Activated CD8-positive, alpha-beta memory T cell treated with anti-CD3 and anti-CD28 coated beads for 36 hours (primary cell): ENCODE results near the gene PHLDA1. TPM values are rescaled to one million over a fixed set of nuclear protein-coding genes. Genes with fewer than 3 reads are reported as not detected.

Source experiments
- CTCF ChIA-PET: fragments of 350-600 bp; sonication (Branson Sonifier 250); formaldehyde crosslinking; loops from one replicate; lab custom pipeline; 2021; ENCODE audit warnings: antibody characterized with exemption; lab: Charles Lee
- POLR2A ChIA-PET: fragments of 350-600 bp; sonication (Branson Sonifier 250); formaldehyde crosslinking; loops from one replicate; lab custom pipeline; 2021; ENCODE audit warnings: antibody characterized with exemption; lab: Charles Lee
- total RNA-seq, 2 experiments: library from RNA; stranded (reverse); gene quantifications; one replicate each; pipeline ENCODE4 v1.2.3, GENCODE V29; 2021

The PHLDA1 gene
- total RNA-seq, 2 experiments from 2014 or later = 62.8 to 63.6 TPM

DNA sequence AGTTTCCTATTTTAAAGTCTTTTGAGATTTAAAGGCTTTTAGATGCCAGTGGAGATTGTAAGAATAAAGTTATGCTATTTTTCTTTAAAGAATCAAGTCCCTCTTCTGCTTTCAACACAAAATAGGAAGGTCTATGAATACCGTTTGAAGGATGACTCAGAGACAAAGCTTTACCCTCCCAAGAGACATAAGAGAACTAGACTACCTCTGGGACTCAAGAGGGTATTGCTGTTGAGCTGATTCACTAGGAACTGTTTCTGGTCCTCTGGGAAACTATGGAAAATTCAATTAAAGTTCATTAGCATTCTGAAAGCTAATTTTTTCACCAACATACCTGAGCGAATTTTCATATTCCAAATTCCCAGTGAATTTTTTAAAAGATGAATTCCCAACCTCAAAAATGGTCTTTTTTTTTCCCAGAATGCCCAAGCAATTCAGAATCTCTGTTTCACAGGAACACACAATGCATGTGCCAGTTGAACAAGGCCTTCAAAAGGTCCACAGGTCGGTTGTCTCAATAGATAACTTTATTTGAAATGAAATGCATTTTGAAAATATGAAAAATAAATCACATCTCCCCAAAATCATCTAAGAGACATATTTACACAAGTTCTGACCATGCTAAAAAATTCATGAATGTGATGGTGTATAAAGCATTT lies 6.5 kb downstream of the PHLDA1 start:
- ChIA-PET CTCF (no interaction called here), POLR2A (interaction anchor here (0.7 kb wide), 1 partner anchor 60 kb away, joined by 4 read pairs; the partner anchor contains the start of gene NAP1L1)

DNA sequence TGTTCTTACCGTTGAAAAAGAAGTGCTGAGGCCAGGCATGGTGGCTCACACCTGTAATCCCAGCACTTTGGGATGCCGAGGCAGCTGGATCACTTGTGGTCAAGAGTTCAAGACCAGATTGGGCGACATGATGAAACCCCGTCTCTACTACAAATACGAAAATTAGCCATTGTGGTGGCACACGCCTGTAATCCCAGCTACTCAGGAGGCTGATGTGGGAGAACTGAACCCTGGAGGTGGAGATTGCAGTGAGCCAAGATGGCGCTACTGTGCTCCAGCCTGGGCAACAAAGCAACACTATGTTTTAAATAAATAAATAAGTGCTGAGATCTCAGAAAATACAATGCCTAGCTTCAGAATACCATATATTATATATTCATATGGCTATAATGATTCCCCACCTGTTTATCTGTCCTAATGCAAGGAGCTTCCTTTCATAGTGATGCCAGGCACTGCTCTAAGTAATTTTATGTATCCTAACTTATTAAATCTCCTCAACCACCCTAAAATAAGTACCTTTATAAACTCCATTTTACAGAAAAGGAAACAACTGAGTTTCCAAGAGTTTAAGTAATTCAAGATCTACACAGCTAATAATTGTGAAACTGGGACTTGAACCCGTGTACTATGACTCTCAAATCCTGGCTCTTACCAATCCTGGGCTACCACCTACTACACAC lies 7.3 kb downstream of the PHLDA1 start:
- POLR2A ChIA-PET = interaction anchor here (0.7 kb wide), 1 partner anchor 60 kb away, joined by 4 read pairs; the partner anchor contains the start of gene NAP1L1
- CTCF ChIA-PET = interaction anchor here (0.9 kb wide), 1 partner anchor 13 kb away, joined by 3 read pairs; no protein-coding TSS in a partner anchor

DNA sequence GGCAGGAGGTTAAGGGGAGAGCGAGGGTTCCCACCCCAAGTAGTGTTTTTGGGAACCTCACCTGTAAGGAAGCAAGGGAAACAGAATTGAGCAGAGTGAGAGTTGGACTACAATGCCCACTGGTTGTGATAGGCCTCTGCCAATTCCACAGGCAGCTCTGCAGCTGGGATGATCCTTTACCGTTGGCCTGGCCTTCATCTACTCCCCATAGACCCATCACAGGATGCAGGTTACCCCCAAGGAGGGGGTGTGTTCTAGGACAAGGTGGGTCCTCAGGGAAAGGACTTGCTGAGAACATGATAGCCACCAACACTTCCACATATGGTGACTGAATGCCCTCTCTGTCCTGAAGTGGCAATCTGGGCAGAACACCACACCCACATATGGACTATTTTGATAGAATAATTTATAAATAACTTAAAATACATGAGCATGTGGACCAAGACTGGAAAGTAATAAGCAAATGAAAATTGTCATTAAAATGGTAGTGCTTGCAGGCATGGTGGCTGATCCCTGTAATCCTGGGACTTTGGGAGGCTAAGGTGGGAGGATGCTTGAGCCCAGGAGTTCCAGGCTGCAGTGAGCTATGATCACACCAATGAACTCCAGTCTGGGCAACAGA lies 8.4 kb downstream of the PHLDA1 start:
- POLR2A ChIA-PET = interaction anchor here (4.7 kb wide), 1 partner anchor 8 kb away, joined by 75 read pairs; the partner anchor contains the start of gene PHLDA1

DNA sequence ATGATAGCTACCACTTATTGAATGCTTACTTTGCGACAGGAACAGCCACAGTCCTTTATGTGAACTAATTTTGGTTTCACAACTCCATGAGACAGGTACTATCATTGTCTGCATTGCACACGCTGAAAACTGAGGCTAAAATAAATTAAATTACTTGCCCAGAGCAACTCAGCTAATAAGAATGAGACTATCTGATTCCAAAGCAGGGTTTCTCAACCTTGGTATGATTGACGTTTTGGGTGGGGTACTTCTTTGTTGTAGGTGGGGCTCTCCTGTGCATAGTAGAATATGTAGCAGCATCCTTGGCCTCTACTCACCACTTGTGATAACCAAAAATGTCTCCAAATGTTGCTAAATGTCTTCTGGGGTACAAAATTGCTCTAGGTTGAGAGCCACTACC lies 9.1 kb downstream of the PHLDA1 start:
- CTCF ChIA-PET = interaction anchor here (2.8 kb wide), 1 partner anchor 9 kb away, joined by 19 read pairs; the partner anchor contains the start of gene PHLDA1
- POLR2A ChIA-PET = interaction anchor here (4.7 kb wide), 1 partner anchor 9 kb away, joined by 75 read pairs; the partner anchor contains the start of gene PHLDA1

More for the DNA sequence above, 8.4 kb downstream of the PHLDA1 start:
- CTCF ChIA-PET = no interaction called here

DNA sequence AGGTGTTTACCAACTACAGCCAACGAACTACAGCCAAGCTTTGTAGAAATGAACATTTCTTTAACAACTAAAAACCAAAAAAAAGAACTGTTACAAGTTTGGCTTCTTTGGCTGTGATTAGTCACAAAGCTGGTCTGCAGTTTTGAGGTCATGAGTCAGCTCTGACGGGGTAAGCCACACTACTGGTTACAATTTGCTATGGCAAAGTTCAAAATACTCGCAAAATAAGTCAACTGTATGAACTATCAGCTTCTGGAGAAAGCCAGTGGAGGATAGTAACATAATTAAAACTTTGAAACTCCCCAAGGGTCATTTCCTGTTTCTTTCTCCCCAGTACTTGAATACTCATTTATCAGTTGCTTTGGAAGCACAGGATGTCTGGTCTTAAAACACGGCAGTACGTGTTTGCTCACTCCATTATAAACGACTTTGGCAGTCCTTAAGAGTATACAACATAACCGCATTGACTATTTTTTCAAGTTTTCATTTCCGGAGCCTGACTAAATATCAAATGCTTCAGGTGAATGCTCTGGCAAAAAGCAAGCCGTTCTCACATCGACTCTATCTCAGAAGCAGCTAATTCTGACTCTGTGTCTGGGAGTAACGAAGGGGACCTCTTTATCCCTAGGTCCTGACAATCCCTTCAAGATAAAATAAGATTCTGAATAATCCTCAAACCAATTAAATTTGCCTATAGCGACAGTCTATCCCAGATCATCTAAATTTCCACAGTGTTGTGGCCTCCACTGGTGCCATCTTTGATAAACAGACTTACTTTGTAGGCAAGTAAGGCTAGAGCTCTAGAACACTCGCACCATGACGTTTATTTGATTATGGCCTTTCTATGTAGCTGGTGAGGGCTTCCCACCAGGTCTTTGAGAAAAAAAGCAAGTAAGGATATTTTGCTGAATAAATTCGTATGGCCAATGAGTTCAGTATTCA lies 10.6 kb downstream of the PHLDA1 start:
- ChIA-PET CTCF (interaction anchor here (0.7 to 2.8 kb wide), 7 partner anchors 10 to 206 kb away, joined by 3 to 19 read pairs (median 3); partner anchors contain the start of gene PHLDA1), POLR2A (interaction anchor here (0.5 to 4.7 kb wide), 5 partner anchors 11 to 337 kb away, joined by 3 to 75 read pairs (median 6); partner anchors contain the start of gene PHLDA1)

DNA sequence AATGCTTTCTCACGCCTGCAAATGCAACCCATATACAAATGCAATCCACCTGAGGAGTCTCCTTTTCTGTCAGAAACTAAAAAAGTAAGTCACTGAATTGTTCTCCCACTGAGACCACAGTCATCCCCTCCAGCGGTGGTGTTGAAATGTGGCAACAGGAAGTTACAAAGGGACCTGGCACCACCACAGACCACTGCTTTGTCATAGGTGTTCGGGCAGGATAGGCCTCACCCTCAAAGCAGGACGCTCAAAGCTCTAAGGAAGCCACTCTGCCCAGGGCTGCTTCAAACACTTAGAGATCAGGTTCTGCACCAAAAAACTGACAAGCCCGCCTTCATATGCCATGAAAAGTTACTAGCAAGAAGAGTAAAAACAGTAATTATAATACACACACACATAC lies 11.3 kb downstream of the PHLDA1 start:
- ChIA-PET POLR2A (interaction anchor here (1.2 to 4.7 kb wide), 3 partner anchors 11 to 42 kb away, joined by 4 to 75 read pairs (median 8); partner anchors contain the start of gene PHLDA1), CTCF (interaction anchor here (0.7 to 2.8 kb wide), 7 partner anchors 11 to 205 kb away, joined by 3 to 19 read pairs (median 3); partner anchors contain the start of gene PHLDA1)

DNA sequence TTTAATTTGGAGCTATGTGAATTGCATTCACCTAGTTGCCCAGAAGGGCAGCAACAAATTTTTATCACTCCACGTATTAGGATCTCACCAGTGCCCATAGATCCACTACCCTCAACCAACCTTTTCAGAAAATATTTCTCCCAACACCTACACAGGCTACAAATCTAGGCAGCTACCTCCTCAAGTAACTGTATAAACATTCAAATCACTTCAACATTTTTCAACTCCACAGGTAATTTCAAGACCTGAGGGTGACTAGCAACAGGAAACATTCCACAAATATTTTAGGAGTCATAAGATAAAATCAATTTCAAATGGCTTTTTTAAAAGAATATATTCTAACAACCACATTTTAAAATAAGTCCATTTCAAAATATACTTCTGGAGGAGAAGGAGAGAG lies 12.9 kb downstream of the PHLDA1 start:
- ChIA-PET CTCF (no interaction called here), POLR2A (interaction anchor here (4.7 kb wide), 1 partner anchor 13 kb away, joined by 75 read pairs; the partner anchor contains the start of gene PHLDA1)

DNA sequence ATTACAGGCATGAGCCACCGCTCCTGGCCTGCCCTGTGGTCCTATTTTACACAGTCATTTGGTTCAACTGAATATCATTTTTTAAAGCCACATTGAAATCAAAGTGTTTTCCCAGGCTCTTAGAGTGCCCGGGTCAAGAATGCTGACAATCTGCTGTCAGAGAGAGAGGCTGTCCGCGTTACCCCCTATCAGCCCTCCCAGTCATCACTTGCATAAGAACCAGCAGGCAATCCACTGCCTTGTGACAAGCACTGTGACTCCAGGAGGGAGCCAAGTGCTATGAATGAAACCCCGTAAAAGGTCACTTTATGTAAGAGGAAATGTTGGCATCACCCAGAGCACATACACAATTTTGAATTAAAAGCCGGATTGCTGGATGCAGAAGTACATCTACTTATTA lies 13.5 kb downstream of the PHLDA1 start:
- ChIA-PET POLR2A (no interaction called here), CTCF (no interaction called here)

DNA sequence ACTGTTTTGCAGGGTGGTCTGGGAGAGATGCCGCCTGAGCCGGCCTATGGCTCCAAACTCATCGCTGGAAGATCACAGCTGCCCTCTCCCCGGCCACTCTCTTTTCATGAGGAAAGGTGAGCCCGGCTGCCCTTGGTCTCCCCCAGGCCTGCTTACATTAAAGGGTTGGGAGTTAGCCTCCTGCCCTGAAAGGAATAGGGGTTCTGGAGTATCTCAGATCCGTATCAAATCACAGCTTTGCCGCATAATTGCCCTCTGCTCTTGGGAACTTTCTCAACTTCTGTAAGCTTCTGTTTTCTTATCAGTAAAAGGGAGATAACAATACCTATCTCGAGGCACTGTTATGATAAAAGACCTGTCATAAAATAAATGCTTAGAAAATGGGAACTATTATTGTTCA lies 17.6 kb downstream of the PHLDA1 start:
- ChIA-PET CTCF (no interaction called here), POLR2A (interaction anchor here (0.6 kb wide), 1 partner anchor 16 kb away, joined by 3 read pairs; no protein-coding TSS in a partner anchor)

DNA sequence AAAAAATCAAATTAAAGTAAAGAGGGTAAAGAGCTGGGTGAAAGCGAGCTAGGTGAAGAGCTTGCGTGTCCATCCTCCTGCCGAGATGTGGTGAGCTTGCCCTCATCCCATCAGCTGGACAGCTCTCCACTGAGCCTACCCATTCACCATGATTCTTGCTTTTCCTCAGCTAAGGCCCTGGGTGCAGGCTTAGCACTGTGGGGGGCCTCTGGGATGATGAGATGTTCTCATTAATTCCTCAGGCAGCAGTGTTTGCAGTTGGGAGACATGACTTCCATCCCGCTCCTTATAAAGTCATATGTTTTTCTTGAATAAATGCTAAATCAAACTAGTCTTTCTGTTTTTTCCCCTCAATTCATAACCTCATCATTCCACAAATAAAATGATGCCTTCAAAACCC lies 18.0 kb downstream of the PHLDA1 start:
- POLR2A ChIA-PET = interaction anchor here (0.6 kb wide), 1 partner anchor 16 kb away, joined by 3 read pairs; no protein-coding TSS in a partner anchor
- CTCF ChIA-PET = interaction anchor here (0.6 kb wide), 1 partner anchor 37 kb away, joined by 3 read pairs; no protein-coding TSS in a partner anchor

DNA sequence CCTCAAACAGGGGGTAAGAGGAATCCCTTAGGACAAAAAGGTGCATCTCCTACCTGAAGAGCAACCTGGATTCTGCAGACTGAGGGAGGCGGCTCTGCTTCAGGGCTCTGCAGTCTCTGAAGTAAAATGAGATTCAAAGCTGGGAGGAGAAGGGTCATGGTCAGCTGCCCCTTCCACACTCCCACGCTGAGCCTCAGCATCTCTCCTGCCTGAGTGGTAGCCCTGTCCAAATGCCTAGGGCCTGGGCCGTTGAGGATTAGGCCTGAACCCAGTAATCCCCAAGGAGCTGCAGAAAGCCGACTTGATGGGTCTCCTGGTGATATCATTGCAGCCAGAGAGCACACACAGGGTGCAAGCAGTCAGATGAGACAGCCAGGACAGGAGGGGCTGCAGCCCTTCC lies 18.9 kb downstream of the PHLDA1 start:
- ChIA-PET CTCF (interaction anchor here (0.8 to 1.3 kb wide), 2 partner anchors 11 to 16 kb away, joined by 3 to 7 read pairs; no protein-coding TSS in a partner anchor), POLR2A (no interaction called here)

DNA sequence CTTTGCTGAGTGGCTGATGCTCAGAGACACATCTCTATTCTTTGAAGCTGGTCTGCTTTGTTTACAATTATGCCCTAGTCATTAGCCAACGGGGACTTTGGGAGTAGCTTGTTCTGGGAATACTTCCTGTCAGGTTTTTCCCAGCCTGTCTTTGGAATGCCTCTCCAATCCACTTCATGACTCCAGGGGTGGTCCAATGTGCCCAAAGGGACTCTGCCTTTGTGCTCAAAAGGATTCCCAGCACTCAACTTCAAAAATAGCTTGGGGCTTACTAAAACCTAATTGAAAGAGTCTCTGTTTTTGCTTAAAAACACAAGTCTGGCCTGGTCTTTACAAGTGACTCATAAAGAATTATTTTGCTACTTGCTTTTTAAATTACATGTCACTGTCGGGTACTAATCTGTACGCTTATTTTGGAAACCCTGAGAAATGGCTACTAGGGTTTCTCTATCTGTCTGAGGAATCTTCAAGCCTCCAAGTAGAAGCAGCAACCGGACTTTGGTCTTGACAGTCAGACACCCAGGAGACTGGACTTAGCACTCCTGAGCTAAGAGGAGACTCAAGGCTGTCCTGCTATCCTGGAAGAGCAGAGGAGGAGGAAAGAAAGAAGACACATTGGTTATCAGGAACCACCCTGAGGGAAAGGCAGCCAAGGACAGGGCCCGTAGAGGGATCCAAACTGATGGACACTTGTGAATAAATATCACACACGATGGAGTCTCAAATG lies 20.7 kb downstream of the PHLDA1 start:
- POLR2A ChIA-PET = interaction anchor here (0.6 kb wide), 1 partner anchor 612 kb away, joined by 5 read pairs; no protein-coding TSS in a partner anchor
- CTCF ChIA-PET = interaction anchor here (1.1 kb wide), 1 partner anchor 13 kb away, joined by 3 read pairs; no protein-coding TSS in a partner anchor

DNA sequence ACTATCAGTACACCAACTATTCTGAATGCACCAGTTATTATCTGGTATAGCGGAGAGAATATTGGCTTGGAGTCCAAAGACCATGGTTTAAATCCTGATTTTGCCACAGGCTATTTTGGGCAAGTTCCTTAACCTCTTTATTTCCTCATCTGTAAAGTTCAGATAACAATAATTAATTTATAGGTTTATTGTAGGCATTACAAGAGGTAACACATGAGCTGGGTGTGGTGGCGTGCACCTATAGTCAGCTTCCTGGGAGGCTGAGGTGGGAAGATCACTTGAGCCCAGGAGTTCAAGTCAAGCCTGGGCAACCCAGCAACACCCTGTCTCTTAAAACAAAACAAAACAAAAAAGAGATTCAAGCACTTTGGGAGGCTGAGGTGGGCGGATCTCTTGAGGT lies 23.1 kb downstream of the PHLDA1 start:
- POLR2A ChIA-PET = no interaction called here

DNA sequence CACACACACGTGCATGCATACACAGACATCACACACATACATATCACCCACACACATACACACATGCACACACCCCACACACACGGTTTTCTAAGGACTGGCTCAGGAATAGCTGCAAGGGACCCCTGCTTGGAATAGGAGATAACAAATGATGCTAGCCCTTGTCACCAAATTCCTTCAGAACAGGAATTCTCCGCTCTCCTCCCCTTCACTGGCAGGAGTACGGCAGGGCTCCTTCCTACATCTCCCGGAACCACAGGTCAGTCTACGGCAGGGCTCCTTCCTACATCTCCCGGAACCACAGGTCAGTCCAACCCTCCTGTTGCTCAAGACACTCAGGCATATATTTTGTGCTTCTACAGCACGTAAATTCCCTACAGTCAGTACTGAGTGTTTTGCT lies 23.9 kb downstream of the PHLDA1 start:
- CTCF ChIA-PET = no interaction called here
- POLR2A ChIA-PET = no interaction called here

More for the DNA sequence above, 23.1 kb downstream of the PHLDA1 start:
- CTCF ChIA-PET = no interaction called here

DNA sequence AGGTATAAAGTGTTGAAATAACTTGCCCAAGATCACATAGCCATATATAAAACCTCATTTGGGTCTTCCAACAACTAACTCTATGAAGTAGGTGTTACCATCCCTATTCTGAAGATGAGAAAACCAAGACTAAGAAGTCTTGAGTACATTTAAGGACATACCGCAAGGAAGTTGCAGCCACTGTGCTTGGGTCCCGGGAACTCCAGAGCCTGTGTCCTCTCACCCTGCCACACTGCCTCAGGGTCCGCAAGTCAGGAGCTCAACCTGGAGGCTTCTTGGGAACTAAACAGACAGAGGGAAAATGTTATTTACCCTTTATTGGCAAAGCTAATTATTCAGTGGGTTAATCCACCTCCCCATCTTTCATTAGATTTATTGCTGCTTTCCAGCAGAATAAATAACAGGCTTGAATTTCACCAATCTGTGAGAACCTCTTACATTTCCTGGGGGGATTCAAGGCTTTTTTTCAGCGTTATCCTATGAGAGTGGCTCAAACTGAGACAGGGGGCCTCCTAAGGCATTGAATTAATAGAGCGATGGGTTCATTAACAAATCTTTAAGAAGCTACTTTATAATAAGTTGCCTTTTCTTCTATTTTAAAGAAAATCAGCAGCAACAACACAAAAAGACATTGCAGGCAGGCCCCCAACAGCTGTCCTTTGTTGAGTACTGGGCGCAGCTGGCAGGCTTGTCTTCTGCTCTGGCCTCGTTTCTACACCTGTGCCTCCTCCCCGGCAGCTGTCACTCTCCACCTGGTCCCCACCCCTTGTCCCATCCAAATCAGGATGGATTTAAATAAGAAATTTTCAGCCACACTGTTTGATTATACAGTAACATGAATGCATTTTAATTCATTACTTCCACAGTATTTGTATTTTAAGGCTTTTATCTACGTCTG lies 25.3 kb downstream of the PHLDA1 start:
- POLR2A ChIA-PET = no interaction called here

DNA sequence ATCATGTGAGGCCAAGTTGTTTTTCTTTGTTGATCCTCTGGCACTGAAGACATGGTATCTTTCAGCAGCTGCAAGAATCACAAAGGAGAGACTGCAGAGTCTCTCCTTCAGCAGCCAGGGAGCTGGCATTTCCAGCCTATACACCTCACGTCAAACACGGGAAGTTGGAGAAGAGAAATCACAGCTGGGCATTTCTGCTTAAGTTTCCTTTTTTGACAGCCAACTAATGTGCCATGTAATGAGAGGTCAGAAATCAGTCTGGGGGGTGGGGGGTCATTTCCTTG lies 28.3 kb downstream of the PHLDA1 start:
- POLR2A ChIA-PET = no interaction called here
- CTCF ChIA-PET = no interaction called here

More for the DNA sequence above, 25.3 kb downstream of the PHLDA1 start:
- CTCF ChIA-PET = no interaction called here
